Suppressor macrophage (primary cell): ENCODE results near the gene PYGO2.
A peak's percentile ranks its signal among the peaks of the same experiment; 100 is the strongest.

ENCODE experiments used
- DNase-seq, 4 experiments: peaks; one replicate each; pipeline ENCODE4 v3.0.0-alpha.2; 2020 to 2022

Gene PYGO2

DNA sequence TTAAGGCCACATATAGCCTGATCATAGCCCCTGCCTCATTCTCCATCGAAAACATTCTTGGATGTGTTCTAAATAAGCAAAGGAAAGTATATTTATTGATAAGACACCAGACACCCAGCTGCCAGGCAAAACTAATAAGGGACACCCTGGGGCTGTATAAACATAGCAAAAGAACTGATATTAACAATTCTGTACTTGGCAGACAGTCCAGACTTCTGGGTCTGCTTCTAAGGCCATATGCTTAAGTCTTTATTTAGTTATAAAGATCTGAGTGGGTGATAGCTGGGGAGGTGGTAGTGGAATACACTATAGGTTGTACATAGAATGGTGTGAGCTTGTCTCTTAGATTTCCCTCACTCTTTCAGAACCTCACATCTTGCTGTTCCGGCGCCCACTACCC lies 16.8 kb upstream of the PYGO2 start:
- DNase-seq, result no peak

DNA sequence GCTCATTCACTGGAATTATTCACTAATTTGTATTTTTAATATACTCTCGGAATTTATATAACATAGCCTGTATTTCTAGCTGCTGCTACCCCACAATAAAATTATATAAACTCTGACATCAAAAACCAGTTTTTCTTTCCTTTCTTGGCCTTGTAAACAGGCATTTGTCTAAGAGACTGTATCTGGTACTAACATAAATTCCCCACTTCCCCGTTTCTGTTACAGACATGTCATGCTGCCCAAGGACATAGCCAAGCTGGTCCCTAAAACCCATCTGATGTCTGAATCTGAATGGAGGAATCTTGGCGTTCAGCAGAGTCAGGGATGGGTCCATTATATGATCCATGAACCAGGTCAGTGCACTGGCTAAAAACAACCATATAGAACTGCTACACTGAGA lies 16.2 kb upstream of the PYGO2 start:
- peak in 1 of 4 experiments; percentile 17 for DNase-seq

DNA sequence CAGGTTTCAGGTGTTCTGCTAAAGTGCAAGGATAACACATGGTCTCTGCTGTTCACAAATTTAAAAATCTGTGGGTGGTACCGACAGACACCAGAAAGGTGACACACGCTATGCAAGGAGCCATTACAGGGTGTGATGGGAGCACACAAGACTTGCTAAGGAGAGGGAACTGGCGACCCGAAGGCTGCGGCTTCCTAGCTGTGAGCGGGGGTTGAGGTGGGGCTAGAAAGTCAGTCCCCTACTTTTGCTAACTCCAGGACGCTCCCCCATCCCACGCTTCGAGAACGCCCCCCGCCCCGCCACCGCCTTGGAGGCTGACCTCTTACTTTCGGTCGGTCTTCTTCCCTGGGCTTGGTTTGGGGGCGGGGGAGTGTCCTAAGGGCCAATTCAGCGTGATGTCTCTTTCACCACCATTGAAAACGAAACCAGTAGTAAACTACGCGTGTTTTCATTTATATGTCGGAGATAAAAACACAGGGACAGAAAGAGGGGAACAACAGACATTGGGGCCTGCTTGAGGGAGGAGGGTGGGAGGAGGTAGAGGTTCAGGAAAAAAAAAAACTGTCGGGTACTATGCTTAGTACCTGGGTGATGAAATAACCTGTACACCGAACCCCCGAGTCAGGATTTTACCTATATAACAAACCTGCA lies 14.0 kb upstream of the PYGO2 start:
- peak; percentile 59 to 85 (median 74) for DNase-seq

GRCh38 chr1:154974808-154975408 lies 13.3 kb upstream of the PYGO2 start:
- peak; percentile 97 to 99 (median 98) for DNase-seq

DNA sequence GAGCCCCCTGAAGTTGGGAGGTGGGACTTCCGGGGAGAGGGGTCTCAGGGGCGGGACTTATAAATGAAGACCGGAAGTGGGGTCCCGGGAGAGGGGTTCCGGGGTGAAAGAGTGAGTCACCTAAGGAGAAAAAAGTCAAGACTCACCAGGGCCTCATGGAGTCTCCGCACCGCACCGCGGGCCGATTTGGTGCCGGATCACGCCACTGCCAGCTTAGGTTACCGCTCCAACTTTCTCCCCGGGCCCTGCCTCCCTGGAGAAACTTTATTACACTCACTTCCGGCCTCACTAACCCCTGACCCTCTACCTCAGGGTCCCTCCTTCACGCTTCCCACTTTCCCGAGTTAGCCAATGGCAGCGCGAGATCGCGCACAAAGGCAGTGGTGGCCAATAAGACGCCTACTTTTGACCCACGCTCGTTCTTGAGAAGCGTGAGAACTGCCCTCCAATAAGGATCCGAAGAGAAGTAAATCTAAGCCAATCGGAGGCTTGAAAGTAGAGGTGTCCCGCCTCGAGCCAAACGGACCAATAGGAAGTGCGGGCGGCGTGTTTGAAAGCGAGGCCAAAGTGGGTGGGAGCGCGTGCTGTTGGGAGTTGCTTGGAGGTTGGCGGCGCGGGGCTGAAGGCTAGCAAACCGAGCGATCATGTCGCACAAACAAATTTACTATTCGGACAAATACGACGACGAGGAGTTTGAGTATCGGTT lies 12.7 kb upstream of the PYGO2 start, which contains the start of gene CKS1B:
CKS1B (plus strand) TSS at position 580 of the 706 bp plus-strand sequence; CDS start at position 645, 65 bp downstream.
- DNase-seq, result peak; percentile 97 to 100 (median 100)

DNA sequence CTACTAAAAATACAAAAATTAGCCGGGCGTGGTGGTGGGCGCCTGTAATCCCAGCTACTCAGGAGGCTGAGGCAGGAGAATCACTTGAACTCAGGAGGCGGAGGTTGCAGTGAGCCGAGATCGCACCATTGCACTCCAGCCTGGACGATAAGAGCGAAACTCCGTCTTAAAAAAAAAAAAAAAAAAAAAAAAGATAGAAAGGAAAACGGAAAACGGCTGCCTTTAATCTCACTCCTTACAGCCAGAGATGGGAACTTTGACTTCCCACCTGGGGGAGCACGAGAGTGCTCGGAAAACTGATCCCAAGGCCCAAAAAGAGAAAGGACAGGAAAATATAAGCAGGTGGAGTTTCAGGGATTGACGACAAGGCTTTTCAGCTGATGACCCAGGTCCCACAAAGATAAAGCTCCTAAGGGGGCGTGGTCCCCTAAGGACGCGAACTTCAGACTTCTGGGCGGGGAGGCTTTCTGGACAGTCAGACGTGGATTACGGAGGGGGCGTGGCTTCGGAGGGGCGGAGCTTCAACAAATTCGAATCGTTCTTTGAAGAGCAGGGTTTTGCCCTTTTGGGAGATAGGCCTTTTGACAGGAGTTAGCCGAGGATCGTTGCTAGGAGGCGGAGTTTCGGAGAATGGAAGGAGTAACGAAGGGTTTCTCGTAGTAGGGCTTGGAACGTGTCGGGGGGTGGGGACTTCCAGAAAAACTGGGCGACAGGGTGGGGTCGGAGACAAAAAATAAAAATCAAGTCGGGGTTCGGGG lies 11.9 kb upstream of the PYGO2 start:
- DNase-seq, result peak; percentile 96 to 97 (median 96)

DNA sequence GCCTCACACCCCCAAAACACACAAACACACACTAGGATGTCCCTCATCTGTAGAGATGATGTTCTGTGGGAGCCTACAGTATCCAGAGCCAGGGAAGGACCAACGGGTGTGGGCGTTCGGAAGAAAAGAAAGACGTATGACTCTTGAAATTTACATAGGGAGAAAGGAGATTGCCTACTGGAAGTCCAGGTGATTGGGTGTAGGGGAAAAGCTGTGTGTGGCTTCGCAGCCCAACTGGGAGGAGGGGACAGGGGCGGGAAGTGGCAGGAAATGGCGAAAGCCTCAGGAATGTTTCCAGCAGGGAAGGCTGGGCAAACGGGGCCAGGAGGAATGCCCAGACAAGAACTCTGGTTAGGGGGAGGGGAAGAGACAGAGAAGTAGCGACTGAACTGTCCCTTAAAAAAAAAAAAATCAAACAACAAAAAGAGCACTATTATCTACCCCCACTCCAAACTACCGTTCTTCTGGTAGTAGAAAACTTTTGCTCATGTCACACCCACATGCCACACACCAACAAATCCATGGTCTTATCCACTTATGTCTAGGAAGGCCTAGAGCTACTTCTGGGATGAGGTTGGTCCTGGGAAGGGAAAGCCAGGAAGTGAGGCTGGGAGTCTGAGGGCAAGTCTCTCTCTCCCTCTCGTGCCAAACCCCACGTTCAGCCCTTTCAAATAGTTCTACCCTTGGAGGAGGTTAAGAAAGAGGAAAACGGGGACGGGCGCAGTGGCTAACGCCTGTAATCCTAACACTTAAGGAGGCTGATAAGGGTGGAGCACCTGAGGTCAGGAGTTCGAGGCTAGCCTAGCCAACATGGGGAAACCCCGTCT lies 11.1 kb upstream of the PYGO2 start:
- DNase-seq, result no peak

DNA sequence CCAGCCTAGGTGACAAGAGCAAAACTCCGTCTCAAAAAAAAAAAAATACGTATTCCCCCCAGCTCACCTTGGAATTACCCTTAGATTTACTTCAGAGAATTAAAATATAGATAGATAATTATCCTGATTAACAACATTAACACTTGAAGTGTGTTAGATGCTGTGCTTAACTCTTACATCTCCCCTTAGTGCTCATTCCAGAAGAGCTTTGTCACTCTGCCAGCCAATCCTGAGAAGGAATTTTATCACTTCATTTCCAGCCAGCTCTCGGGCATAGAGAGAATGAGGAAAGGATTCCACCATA lies 10.6 kb upstream of the PYGO2 start:
- no peak for DNase-seq

DNA sequence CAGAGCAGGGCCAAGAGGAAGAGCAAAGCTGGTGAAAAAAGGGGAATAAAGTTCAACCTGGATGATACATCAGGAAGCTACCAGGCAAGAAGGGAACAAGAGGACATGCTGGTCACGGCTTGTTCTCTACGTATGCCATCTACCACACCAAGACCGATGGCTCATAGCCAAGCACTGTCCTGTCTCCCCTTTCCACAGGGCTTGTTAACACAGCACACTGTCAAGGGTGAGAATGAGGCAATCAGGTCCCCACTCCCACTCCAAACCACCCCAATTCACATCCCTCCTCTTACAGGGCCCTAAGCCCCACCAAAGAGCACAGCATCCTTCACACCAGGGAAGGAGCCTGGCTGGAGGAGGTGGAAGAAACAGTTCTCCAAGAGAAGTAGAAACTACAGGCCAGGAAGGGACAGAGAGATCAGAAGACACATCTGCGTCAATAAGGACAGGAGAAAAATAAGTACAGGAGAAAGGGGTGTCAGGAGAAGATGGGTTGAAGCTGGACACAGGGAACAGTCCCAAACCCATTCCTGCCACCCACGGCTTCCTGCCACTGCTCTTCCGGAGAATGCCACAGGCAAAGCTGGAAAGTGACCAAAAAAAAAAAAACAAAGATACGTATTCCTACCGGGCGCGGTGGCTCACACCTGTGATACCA lies 9.9 kb upstream of the PYGO2 start:
- DNase-seq, result peak; percentile 40 to 66 (median 42)

GRCh38 chr1:154970631-154971340 lies 9.2 kb upstream of the PYGO2 start, which contains the start of gene SHC1:
Gene SHC1, minus strand, starts transcription at chr1:154970747. Its CDS starts 221 bp downstream, at chr1:154970526.
- DNase-seq, result peak; percentile 56 to 72 (median 62)

GRCh38 chr1:154969860-154970452 lies 8.4 kb upstream of the PYGO2 start:
- DNase-seq, result no peak

DNA sequence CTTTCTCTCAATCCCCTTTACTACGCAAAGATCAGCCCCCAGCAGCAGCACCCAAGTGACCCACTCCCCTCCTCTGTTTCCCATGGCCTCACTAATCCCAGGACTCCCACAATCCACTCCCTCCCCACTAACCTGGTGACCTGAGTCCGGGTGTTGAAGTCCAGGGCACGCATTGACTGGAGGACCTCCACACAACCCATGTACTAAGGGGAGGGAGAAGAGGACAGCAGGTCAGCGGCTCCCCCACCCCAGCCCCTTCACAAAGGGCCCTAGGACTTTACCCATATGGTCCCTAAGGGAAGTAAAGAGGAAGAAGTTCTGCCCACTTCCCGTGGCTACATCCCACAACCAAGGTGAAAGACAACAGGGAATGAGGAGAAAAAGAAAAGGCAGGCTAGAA lies 7.7 kb upstream of the PYGO2 start:
- DNase-seq, result no peak

- no peak for DNase-seq
Measured at GRCh38 chr1:154968731-154969130, 7.1 kb upstream of the PYGO2 start.

DNA sequence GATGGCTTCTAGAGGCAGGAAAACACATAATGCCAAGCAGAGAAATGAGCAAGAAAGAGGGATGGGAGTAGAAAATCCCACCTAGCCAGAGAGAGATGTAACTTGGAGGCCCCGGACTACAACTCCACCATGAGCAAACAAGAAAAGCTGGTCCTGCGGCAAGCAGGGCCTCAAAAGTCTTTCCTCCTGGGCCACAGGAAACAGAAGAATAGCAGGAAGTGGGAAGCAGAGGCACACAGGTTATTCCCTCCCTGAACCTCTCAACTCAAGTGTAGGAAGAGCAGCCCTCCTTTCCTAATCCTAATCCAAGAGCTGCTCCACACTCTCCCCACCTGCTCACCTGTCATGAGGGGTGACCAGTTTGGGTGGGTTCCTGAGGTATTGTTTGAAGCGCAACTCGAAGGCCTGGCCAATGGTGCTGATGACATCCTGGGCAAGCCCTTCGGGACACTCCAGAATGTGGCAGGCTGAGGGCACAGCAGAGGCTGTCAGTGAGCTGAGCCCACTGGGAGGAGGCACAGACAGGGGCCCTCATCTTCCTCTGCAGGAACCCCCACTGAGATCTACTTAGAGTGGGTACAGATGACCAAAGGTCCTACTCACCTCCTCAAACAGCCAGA lies 5.9 kb upstream of the PYGO2 start:
- no peak for DNase-seq

DNA sequence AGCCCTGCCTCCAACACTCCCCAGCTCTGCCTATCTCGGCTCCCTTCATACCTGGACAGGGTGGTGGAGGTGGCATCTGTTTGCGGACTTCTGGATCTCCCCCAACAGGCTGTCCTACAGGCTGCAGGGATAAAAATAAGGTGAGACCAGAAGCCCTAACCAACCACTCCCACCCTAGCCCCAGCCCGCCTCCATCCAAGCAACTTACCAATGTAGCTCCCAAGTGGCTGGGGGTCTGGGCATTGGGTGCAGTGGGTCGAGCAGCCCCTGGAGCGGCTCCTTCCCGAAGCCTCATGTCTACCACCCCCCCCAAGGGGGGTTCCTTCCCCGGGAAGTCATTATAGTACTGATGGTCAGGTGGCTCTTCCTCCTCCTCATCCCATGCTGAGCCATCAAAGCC lies 4.5 kb upstream of the PYGO2 start:
- DNase-seq, result no peak

- DNase-seq, result no peak
Measured at GRCh38 chr1:154964359-154964758, 2.8 kb upstream of the PYGO2 start.

GRCh38 chr1:154963643-154964042 lies 2.1 kb upstream of the PYGO2 start:
- no peak for DNase-seq

DNA sequence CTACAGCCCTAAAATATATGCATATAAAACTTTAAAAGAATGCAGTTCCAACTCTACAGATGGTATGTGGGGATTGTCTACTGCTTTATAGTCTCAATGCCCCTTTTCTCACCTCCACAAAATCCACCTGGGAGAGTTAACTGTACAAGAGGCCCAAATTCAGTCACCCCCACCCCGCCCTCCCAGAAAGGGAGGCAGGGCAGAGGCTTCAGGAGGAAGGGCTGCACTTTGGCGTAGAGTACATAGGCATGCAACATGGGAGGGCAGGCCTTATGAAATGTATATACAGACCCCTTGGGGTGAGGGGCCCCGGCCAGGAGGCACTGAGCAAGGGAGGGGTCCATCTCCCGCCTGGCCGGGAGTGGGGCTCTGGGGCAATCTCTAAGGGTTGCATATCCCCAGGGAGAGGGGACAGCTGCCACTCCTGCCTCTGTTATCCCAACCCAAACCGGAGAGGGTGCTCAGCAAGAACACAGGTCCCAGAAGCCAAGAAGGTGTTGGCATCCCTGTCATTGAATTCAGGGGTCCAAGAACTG lies 1.3 kb upstream of the PYGO2 start:
- DNase-seq, result no peak

DNA sequence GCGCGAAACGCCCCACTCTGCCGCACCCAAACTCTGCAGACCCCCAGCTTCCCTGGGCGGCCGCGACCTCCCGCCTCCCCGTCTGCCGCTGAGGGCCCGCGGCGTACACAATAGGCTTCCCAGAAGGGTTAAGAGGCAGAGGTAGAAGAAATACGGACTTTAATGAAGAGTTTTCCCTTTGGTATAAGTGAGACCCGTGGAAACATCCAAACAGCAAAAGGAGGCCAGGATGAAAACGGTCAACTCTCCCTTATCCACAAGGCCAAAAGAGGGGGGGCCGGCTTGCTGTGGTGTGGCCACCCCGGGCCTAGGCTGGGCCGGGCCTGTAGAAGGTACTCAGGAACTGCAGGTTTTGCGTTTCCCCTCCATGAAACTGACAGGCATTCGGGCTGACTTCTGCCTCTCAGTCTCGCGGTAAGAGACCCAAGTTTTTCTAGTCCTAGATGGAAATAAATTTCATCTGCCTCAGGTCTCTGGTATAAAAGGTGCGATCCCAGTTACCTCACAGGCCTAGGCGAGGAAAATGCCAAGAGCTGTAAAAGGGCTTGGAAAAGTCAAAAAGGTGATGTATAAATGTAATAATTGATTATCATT lies 671 bp upstream of the PYGO2 start:
- DNase-seq, result peak in 3 of 4 experiments; percentile 21 to 52 (median 39)
